ENCODE results near the gene TMEM86B. TPM values are rescaled to one million over a fixed set of nuclear protein-coding genes. Genes with fewer than 3 reads are reported as not detected.
A peak's percentile ranks its signal among the peaks of the same experiment; 100 is the strongest.

TMEM86B gene
- total RNA-seq, 8 experiments from 2014 or later, result 0.81 to 3.1 (median 2.2) TPM

DNA sequence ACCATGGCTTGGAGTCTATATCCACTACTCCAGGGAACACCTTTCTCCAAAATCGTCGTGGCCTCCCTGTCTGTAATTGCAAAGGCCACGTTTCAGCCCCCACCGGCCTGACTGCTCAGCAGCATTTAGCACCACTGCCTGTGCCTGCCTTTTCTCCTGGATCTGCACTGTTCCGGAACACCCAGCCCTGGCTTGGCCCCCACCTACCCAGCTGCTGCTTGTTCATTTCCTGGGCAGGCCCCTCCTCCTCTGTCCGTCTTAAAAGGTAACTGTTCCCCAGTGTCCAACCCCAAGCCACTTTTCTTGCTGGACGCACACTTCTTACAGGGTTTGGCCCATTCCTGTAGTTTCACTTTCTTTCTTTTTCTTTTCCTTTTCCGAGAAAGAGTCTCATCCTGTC lies 39.9 kb downstream of the TMEM86B start:
- no peak overlapping the region for H3K27ac ChIP-seq
- peak in 2 of 8 experiments; percentile 9 to 11 for ATAC-seq (replicated peaks in 6 of 8)
- peaks cover 0 to 2% of the 10 kb centered on the region in 2 donors for H3K4me1 ChIP-seq (replicated peaks in 1 of 2)
- H3K4me3 ChIP-seq, result no peak overlapping the region
- in situ Hi-C loops (cut with MboI; ENCODE audit: low pct_unique_long_range_greater_than_20kb in 2 of 9, low sequenced_read_pairs in 9 of 9, unreplicated experiment in 9 of 9), result no loop called here
- WGBS, 10 experiments, result 19 to 93% (median 60%) methylated on average over 2 to 5 of the region's 8 CpGs; no CpG with 5 or more reads in 4 of the 10 experiments

DNA sequence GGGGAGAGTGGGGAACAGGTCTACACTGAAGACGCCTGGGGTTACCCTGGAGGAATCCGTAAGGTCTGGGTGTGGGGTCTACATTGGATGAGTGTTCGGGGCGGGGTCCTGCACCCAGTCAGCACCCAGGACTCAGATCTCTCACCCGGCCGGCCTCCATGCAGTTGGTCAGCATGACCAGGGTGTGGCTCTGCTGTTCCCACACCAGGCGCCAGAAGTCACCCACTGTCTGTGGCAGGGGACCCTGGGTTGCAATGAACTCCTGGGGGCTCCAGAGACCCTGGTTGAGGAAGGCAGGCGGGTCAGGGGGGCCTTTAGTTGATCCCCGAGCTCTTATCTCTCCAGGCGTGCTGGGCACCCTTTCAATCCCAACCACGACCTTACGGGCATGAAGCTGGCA lies 42.5 kb downstream of the TMEM86B start:
- Histone ChIP-seq H3K27ac (no peak overlapping the region), H3K4me3 (no peak overlapping the region), H3K4me1 (replicated peaks in 1 of 2) (peaks cover 0 to 6% of the 10 kb centered on the region in 2 donors)
- in situ Hi-C loops (cut with MboI; ENCODE audit: low pct_unique_long_range_greater_than_20kb in 2 of 9, low sequenced_read_pairs in 9 of 9, unreplicated experiment in 9 of 9), result no loop called here
- WGBS, 10 experiments, result 51% methylated on average over 8 of the region's 12 CpGs; no CpG with 5 or more reads in 9 of the 10 experiments
- ATAC-seq (replicated peaks in 6 of 8), result no peak

DNA sequence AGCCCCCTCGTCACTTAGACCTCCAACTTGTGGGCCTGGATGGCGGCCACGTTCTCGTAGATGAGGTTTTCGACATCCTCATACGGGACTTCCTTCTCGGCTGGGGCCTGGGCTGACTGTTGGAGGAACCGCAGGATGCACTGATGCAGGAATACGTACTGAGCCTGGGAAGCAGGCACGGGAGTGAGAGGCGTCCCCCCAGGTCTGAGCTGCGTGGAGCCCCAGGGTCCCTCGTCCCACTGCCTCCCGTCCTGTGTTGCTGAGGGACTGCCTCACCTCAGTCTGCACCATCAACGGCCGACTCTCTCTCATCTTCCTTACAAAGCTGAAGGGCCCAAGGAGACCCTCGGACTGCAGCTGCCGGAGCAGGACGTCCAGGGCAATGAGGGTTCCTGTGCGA lies 46.8 kb downstream of the TMEM86B start:
- no peak for ATAC-seq (replicated peaks in 6 of 8)
- 0 to 71% (median 40%) methylated on average over 1 to 5 of the region's 20 CpGs; no CpG with 5 or more reads in 7 of the 10 experiments for WGBS, 10 experiments
- peaks cover 7 to 15% of the 10 kb centered on the region in 2 donors for H3K4me1 ChIP-seq (replicated peaks in 1 of 2)
- H3K4me3 ChIP-seq, result no peak overlapping the region
- in situ Hi-C loops (cut with MboI; ENCODE audit: low pct_unique_long_range_greater_than_20kb in 2 of 9, low sequenced_read_pairs in 9 of 9, unreplicated experiment in 9 of 9), result no loop called here
- H3K27ac ChIP-seq, result no peak overlapping the region

DNA sequence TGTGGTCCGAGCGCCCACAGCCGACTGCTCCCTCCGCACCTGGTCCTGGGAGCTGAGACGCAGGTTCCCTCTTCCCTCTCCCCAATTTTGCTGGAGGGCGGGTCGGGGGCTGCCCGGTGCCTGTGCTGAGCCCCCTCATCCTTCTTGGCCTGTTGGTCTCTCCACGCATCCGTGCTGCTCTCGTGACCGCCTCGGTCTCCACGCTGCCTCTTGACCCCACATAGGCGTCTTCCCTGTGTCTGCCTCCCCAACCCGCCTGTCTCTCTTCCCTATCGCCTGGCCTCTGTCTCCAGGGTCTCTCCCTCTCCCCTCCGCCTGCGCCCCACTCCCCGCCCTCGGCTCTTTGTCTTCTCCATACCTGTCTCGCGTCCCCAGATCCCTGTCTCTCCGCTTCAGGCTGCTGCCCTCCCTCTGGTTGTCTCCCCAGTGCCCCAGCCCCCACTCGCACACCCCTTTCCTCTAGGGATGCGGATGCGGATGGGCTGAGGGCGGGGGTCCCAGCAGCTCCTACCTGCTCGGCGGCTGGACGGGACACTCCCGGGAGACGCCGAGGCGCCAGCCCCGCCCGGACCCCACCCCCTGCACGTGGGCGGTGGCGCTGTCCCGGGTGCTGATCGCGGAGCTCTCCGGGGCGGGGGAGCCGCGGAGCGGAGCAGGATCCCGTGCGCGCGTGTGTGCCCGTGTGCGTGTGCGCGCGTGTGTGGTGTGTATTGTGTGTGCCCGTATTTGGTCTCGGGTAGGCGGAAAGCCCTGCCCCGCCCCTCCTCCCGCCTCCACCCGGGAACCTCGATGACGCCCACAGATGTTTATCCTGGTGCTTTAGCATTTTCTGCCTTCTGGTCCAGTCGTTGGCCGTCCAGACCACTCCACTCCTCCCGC lies 48.7 kb downstream of the TMEM86B start, which contains the start of gene SYT5:
SYT5 (minus strand) TSS at position 684 of the 879 bp plus-strand sequence. CDS start 1,248 bp downstream, outside the sequence.
- peak within 1 kb of the TSS; percentile 47 to 67 (median 59) for H3K4me3 ChIP-seq
- WGBS, 10 experiments, result 0 to 18% (median 0%) methylated on average over 1 to 9 of the region's 68 CpGs; no CpG with 5 or more reads in 5 of the 10 experiments
- peak within 1 kb of the TSS; percentile 86 to 89 for H3K27ac ChIP-seq
- peak; percentile 47 to 70 (median 63) for ATAC-seq (replicated peaks in 6 of 8)
- peaks cover 11 to 15% of the 10 kb centered on the region in 2 donors for H3K4me1 ChIP-seq (replicated peaks in 1 of 2)
- in situ Hi-C loops (cut with MboI; ENCODE audit: low pct_unique_long_range_greater_than_20kb in 2 of 9, low sequenced_read_pairs in 9 of 9, unreplicated experiment in 9 of 9), result no loop called here

DNA sequence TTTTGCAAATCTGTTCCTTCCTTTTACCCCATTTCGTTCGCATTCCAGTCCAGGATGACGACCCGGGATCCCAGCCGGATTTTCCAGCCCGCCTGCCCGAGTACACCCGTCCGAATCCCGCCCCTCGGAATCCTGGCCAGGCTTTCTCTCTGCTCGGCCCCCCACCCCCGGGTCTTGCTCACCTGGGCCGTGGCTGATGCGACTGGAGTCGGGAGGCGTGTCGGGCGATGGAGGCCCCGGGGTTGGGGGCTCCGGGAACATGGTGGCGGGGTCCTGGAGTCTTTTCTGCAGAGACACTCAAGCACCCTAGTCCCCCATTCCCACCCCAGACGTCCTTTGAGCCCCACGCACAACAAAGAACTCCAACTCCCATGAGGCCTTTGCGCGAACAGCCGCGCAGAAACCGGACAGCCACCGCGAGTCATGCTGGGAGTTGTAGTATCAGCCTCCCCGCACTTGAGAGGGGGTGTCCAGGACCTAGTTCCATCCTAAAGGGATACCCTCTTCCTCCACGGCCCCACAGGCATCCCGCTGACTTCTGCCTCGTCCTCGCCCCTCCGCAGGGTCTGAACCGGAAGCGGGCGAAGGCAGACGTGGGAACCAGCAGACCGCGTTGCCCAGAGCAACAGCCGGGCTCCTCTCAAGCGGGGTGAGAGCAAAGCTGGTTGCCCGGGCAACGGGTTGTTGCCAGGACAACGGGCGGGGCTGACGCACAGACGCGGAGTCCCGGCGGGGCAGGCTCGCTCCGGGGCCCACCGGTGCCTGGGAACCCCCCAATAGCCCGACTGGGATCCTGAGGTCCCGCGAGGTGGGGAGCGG lies 49.6 kb downstream of the TMEM86B start:
- peak overlapping the region; percentile 47 to 67 (median 59) for H3K4me3 ChIP-seq
- H3K4me1 ChIP-seq (replicated peaks in 1 of 2), result peaks cover 18% of the 10 kb centered on the region in 2 donors
- ATAC-seq (replicated peaks in 6 of 8), result peak; percentile 63 to 83 (median 78)
- H3K27ac ChIP-seq, result peak overlapping the region; percentile 86 to 89
- WGBS, 10 experiments, result 2 to 80% (median 26%) methylated on average over 1 to 20 of the region's 61 CpGs; no CpG with 5 or more reads in 2 of the 10 experiments
- in situ Hi-C loops (cut with MboI; ENCODE audit: low pct_unique_long_range_greater_than_20kb in 2 of 9, low sequenced_read_pairs in 9 of 9, unreplicated experiment in 9 of 9), result no loop called here

Other genes with a start within 250 kb of the TMEM86B start
- gene GP6, start 190.5 kb downstream of the TMEM86B start, total RNA-seq, result under 1 TPM in 7 of 8 experiments, not detected in 1; 0.14 to 1.00 (median 0.57) TPM
- 10 to 100 TPM in 6 of 8 experiments, 1 to 10 TPM in 2; 7.9 to 24.3 (median 14.1) TPM for gene RDH13, start 165.6 kb downstream of the TMEM86B start, total RNA-seq
- gene EPS8L1, start 152.9 kb downstream of the TMEM86B start, total RNA-seq, result 10 to 100 TPM in 3 of 8 experiments, 1 to 10 TPM in 5; 2.2 to 38.1 (median 8.1) TPM
- 10 to 100 TPM; 16.6 to 66.3 (median 36.7) TPM for gene PPP1R12C, start 111.1 kb downstream of the TMEM86B start, total RNA-seq
- gene TNNT1, start 79.6 kb downstream of the TMEM86B start, total RNA-seq, result 10 to 100 TPM in 2 of 8 experiments, 1 to 10 TPM in 6; 1.2 to 36.8 (median 3.9) TPM
- 1 to 10 TPM in 7 of 8 experiments, not detected in 1; 2.9 to 8.5 (median 3.2) TPM for gene TNNI3, start 71.0 kb downstream of the TMEM86B start, total RNA-seq
- 1 to 10 TPM in 6 of 8 experiments, under 1 TPM in 2; 0.41 to 7.2 (median 1.4) TPM for gene DNAAF3, start 62.1 kb downstream of the TMEM86B start, total RNA-seq
- gene SYT5, start 48.5 kb downstream of the TMEM86B start, total RNA-seq, result 10 to 100 TPM in 4 of 8 experiments, 1 to 10 TPM in 4; 1.1 to 19.3 (median 8.7) TPM
- gene PTPRH, start 19.3 kb downstream of the TMEM86B start, total RNA-seq, result 10 to 100 TPM in 6 of 8 experiments, 1 to 10 TPM in 2; 4.0 to 59.0 (median 18.1) TPM
- 10 to 100 TPM; 18.3 to 77.0 (median 26.7) TPM for gene PPP6R1, start 30.3 kb upstream of the TMEM86B start, total RNA-seq
- 10 to 100 TPM; 20.6 to 37.3 (median 24.5) TPM for gene HSPBP1, start 51.3 kb upstream of the TMEM86B start, total RNA-seq
- gene BRSK1, start 55.2 kb upstream of the TMEM86B start, total RNA-seq, result 100 to 1,000 TPM in 1 of 8 experiments, 10 to 100 TPM in 6, 1 to 10 TPM in 1; 1.4 to 102 (median 77.8) TPM
- under 1 TPM in 3 of 8 experiments, not detected in 5; 0.11 to 0.62 (median 0.33) TPM for gene TMEM150B, start 96.6 kb upstream of the TMEM86B start, total RNA-seq
- 10 to 100 TPM in 6 of 8 experiments, 1 to 10 TPM in 2; 8.4 to 25.1 (median 20.9) TPM for gene KMT5C, start 111.1 kb upstream of the TMEM86B start, total RNA-seq
- gene COX6B2, start 126.0 kb upstream of the TMEM86B start, total RNA-seq, result 10 to 100 TPM in 1 of 8 experiments, 1 to 10 TPM in 4, under 1 TPM in 3; 0.55 to 15.3 (median 1.2) TPM
- gene GARIN5B, start 134.5 kb upstream of the TMEM86B start, total RNA-seq, result under 1 TPM in 6 of 8 experiments, not detected in 2; 0.05 to 0.71 (median 0.14) TPM
- 1 to 10 TPM in 2 of 8 experiments, under 1 TPM in 6; 0.10 to 2.4 (median 0.43) TPM for gene IL11, start 141.7 kb upstream of the TMEM86B start, total RNA-seq
- 1 to 10 TPM in 1 of 8 experiments, under 1 TPM in 2, not detected in 5; 0.46 to 8.4 (median 0.58) TPM for gene TMEM190, start 148.1 kb upstream of the TMEM86B start, total RNA-seq
- under 1 TPM in 3 of 8 experiments, not detected in 5; 0.23 to 0.40 (median 0.25) TPM for gene TMEM238, start 155.5 kb upstream of the TMEM86B start, total RNA-seq
- 1,000 to 10,000 TPM in 2 of 8 experiments, 100 to 1,000 TPM in 6; 362 to 1,444 (median 673) TPM for gene RPL28, start 157.2 kb upstream of the TMEM86B start, total RNA-seq
- gene UBE2S, start 179.0 kb upstream of the TMEM86B start, total RNA-seq, result 10 to 100 TPM; 21.5 to 86.6 (median 37.8) TPM
- 1 to 10 TPM in 5 of 8 experiments, under 1 TPM in 3; 0.10 to 3.4 (median 1.5) TPM for gene SHISA7, start 214.5 kb upstream of the TMEM86B start, total RNA-seq
- 10 to 100 TPM; 35.4 to 82.0 (median 59.1) TPM for gene ISOC2, start 232.9 kb upstream of the TMEM86B start, total RNA-seq
- 1 to 10 TPM in 2 of 8 experiments, under 1 TPM in 5, not detected in 1; 0.05 to 1.3 (median 0.72) TPM for gene C19orf85, start 236.0 kb upstream of the TMEM86B start, total RNA-seq
- gene ZNF628, start 247.9 kb upstream of the TMEM86B start, total RNA-seq, result 1 to 10 TPM; 1.1 to 5.6 (median 3.6) TPM